Measurements from ENCODE around the gene SPSB3. TPM values are rescaled to one million over a fixed set of nuclear protein-coding genes. Genes with fewer than 3 reads are reported as not detected.
A peak's percentile ranks its signal among the peaks of the same experiment; 100 is the strongest.

The SPSB3 gene
- total and polyA plus RNA-seq, 7 donors = 34.4 to 98.4 (median 61.4) TPM

DNA sequence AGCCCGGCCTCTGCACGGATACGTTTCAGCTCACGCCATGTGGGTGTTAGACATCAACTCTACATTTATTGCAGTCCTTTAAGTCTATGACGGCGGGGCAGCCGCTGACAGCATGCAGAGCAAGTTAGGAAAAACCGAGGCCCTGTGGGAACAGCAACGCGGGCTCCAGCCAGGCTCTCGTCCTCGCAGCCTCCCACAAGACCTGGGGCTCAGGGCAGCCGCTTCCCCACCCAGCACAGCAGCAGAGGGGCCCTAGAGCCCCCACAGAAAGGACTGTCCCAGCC lies 5.8 kb downstream of the SPSB3 start:
- Histone ChIP-seq H3K27ac (no peak overlapping the region), H3K36me3 (peaks cover 0 to 64% (median 42%) of the 10 kb centered on the region in 4 donors), H3K4me1 (peaks cover 0 to 52% (median 41%) of the 10 kb centered on the region in 4 donors), H3K27me3 (no peaks in the 10 kb centered on the region), H3K4me3 (no peak overlapping the region), H3K9me3 (no peaks in the 10 kb centered on the region)
- WGBS, 2 donors = 82 to 87% methylated on average over 13 of the region's 13 CpGs
- no peak for TF ChIP-seq POLR2AphosphoS5 (IDR thresholded peaks at IDR 0.05)
- no peak for TF ChIP-seq POLR2A (IDR thresholded peaks at IDR 0.05)
- TF ChIP-seq EP300 (IDR thresholded peaks at IDR 0.05) = no peak
- no peak for TF ChIP-seq CTCF (IDR thresholded peaks at IDR 0.05)
- no peak for DNase-seq
- intact Hi-C loops (cut with DNase I) = loop anchor here (10.0 kb wide), 1 partner anchor 1092 kb away; the partner anchor contains the start of genes JMJD8 and STUB1

DNA sequence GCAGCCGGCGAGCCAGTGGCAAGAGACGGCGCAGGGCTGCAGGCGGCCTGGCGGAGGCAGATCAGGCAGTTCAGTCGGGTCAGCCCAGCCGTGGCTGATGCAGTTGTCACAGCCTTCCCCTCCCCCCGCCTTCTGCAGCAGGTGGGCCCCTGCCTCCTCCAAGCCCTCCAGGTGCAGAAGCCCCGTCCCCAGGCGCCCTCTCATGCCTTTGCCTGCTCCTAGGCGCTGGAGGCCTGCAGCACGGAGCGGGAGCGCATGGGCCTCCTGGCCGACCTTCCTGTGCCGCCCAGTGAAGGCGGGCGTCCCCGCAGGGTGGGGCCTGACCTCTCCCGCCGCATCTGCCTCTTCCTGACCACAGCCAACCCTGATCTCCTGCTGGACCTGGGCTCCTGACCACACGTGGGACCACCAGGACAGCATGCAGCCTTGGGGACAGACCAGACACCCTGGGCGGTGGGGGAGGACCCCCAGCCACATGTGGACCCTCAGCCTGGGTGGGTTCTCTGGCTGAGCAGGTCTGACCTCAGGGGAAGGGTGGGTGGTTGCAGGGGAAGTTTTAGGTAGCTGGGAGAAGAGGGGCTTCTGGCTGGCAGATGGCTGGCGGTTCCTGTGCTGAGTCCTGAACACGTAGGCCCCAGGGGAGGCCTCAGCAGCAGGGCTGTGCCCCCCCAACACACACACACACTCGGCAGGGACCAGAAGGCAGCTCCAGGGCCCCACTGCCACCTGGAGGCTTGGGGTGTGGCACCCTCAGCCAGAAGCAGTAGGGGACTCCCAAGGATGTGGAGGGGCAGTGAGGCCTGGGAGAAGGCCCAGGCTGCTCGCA lies 6.3 kb downstream of the SPSB3 start:
- Histone ChIP-seq H3K27ac (no peak overlapping the region), H3K4me3 (no peak overlapping the region), H3K36me3 (peaks cover 0 to 63% (median 42%) of the 10 kb centered on the region in 4 donors), H3K4me1 (peaks cover 0 to 46% (median 37%) of the 10 kb centered on the region in 4 donors), H3K27me3 (no peaks in the 10 kb centered on the region), H3K9me3 (no peaks in the 10 kb centered on the region)
- no peak for TF ChIP-seq CTCF (IDR thresholded peaks at IDR 0.05)
- TF ChIP-seq POLR2A (IDR thresholded peaks at IDR 0.05) = no peak
- DNase-seq = no peak
- intact Hi-C loops (cut with DNase I) = loop anchor here (10.0 kb wide), 1 partner anchor 1091 kb away; the partner anchor contains the start of genes JMJD8 and STUB1
- WGBS, 2 donors = 83 to 87% methylated on average over 28 of the region's 28 CpGs

- TF ChIP-seq EP300 (IDR thresholded peaks at IDR 0.05) = no peak
- TF ChIP-seq POLR2A (IDR thresholded peaks at IDR 0.05) = no peak
- no peak for TF ChIP-seq POLR2AphosphoS5 (IDR thresholded peaks at IDR 0.05)
- no peak for TF ChIP-seq CTCF (IDR thresholded peaks at IDR 0.05)
- intact Hi-C loops (cut with DNase I) = loop anchor here (10.0 kb wide), 1 partner anchor 1090 kb away; the partner anchor contains the start of genes JMJD8 and STUB1
- Histone ChIP-seq H3K9me3 (no peaks in the 10 kb centered on the region), H3K36me3 (peaks cover 0 to 55% (median 38%) of the 10 kb centered on the region in 4 donors), H3K27me3 (no peaks in the 10 kb centered on the region), H3K4me3 (no peak overlapping the region), H3K4me1 (peaks cover 0 to 44% (median 37%) of the 10 kb centered on the region in 4 donors), H3K27ac (peak overlapping the region in 1 of 4 donors; percentile 97)
- WGBS, 2 donors = 93 to 95% methylated on average over 30 of the region's 30 CpGs
- DNase-seq = no peak
These were observed 7.1 kb downstream of the SPSB3 start for GRCh38 chr16:1775006-1775845.

DNA sequence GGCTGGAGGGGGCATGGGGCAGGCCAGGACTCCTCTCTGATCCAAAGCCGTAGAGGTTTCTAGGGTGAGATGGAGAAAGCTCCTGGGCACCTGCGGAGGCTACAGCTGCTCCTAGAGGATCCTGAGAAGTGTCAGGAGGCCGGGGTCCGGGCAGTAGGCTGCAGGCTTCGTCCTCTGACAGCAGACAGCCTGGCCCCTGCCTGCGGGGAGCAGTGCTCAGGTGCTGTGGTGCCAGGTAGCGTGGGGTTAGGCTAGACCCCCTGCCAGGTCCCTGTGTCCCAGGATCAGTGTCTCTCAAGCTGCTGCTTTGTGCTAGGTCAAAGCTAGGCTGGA lies 8.0 kb downstream of the SPSB3 start:
- 86 to 93% methylated on average over 7 of the region's 7 CpGs for WGBS, 2 donors
- TF ChIP-seq CTCF (IDR thresholded peaks at IDR 0.05) (no peak), POLR2A (IDR thresholded peaks at IDR 0.05) (no peak), POLR2AphosphoS5 (IDR thresholded peaks at IDR 0.05) (no peak), EP300 (IDR thresholded peaks at IDR 0.05) (no peak)
- peak overlapping the region in 2 of 4 donors; percentile 93 for H3K4me3 ChIP-seq
- H3K4me1 ChIP-seq = peaks cover 0 to 51% (median 40%) of the 10 kb centered on the region in 4 donors
- H3K36me3 ChIP-seq = peaks cover 0 to 47% (median 31%) of the 10 kb centered on the region in 4 donors
- H3K27me3 ChIP-seq = no peaks in the 10 kb centered on the region
- intact Hi-C loops (cut with DNase I) = loop anchor here (5.0 to 10.0 kb wide), 2 partner anchors 67 to 1090 kb away; partner anchors contain the start of genes JMJD8, MAPK8IP3 and STUB1
- peak overlapping the region; percentile 91 to 97 (median 96) for H3K27ac ChIP-seq
- DNase-seq = no peak
- H3K9me3 ChIP-seq = no peaks in the 10 kb centered on the region
